Stimulated activated CD8-positive, alpha-beta memory T cell treated with anti-CD3 and anti-CD28 coated beads, Interleukin-2, amount 100 ng/mL, for 48 hours (primary cell): ENCODE data around the gene MAD2L1.
"Not testable (repeated sequence)": the region's sequence is repeated elsewhere in the genome, so short reads cannot be mapped to it uniquely, and the experiment has no call there.

Experiments
- DNase-seq, 2 donors: peaks; one replicate each; pipeline ENCODE4 v3.0.0-alpha.2; 2020; ENCODE audit warnings: low read depth in 2 of 2

The MAD2L1 gene

GRCh38 chr4:120066517-120067340, at the start of gene MAD2L1:
Gene MAD2L1 (minus strand): TSS chr4:120066848. CDS start chr4:120066734, 114 bp downstream.
- peak; percentile 97 to 98 for DNase-seq

GRCh38 chr4:120111745-120112144, 45.1 kb upstream of the MAD2L1 start:
- DNase-seq: no peak

GRCh38 chr4:120109406-120109805, 42.8 kb upstream of the MAD2L1 start:
- DNase-seq: no peak

- no peak for DNase-seq
Observed at GRCh38 chr4:120105472-120105871, 38.8 kb upstream of the MAD2L1 start.

GRCh38 chr4:120096508-120097297, 30.1 kb upstream of the MAD2L1 start:
- no peak for DNase-seq

- no peak for DNase-seq
Observed at GRCh38 chr4:120088507-120088906, 21.9 kb upstream of the MAD2L1 start.

- not testable (repeated sequence) for DNase-seq
Observed at GRCh38 chr4:120088066-120088465, 21.4 kb upstream of the MAD2L1 start.

GRCh38 chr4:120085705-120086104, 19.1 kb upstream of the MAD2L1 start:
- DNase-seq: no peak

- DNase-seq: no peak
Observed at GRCh38 chr4:120084327-120084726, 17.7 kb upstream of the MAD2L1 start.

GRCh38 chr4:120083152-120083551, 16.5 kb upstream of the MAD2L1 start:
- no peak for DNase-seq

GRCh38 chr4:120082251-120082650, 15.6 kb upstream of the MAD2L1 start:
- DNase-seq: no peak

- no peak for DNase-seq
Observed at GRCh38 chr4:120081726-120082125, 15.1 kb upstream of the MAD2L1 start.

- no peak for DNase-seq
Observed at GRCh38 chr4:120080533-120080932, 13.9 kb upstream of the MAD2L1 start.

GRCh38 chr4:120079839-120080520, 13.3 kb upstream of the MAD2L1 start:
- no peak for DNase-seq

GRCh38 chr4:120078216-120078615, 11.6 kb upstream of the MAD2L1 start:
- DNase-seq: no peak

- DNase-seq: no peak
Observed at GRCh38 chr4:120071192-120071795, 4.6 kb upstream of the MAD2L1 start.

GRCh38 chr4:120070196-120070595, 3.5 kb upstream of the MAD2L1 start:
- no peak for DNase-seq

GRCh38 chr4:120065974-120066516, 603 bp downstream of the MAD2L1 start:
- DNase-seq: peak in 1 of 2 donors; percentile 52

GRCh38 chr4:120064887-120065286, 1.8 kb downstream of the MAD2L1 start:
- no peak for DNase-seq

GRCh38 chr4:120063711-120064110, 2.9 kb downstream of the MAD2L1 start:
- DNase-seq: not testable (repeated sequence)

GRCh38 chr4:120062663-120063195, 3.9 kb downstream of the MAD2L1 start:
- DNase-seq: no peak
